Kidney epithelial cell (primary cell): ENCODE results near the gene PDRG1. TPM values are rescaled to one million over a fixed set of nuclear protein-coding genes. Genes with fewer than 3 reads are reported as not detected.

Source experiments
- DNase-seq: peaks from one replicate; pipeline ENCODE4 v3.0.0-alpha.2; 2010; ENCODE audit warnings: low read depth
- H3K27me3 ChIP-seq: 2 replicates; pipeline ENCODE4 v1.6.0; 2011; ENCODE audit warnings: low read length; ENCODE audit not compliant: control insufficient read depth, insufficient read depth
- H3K36me3 ChIP-seq: 2 replicates; pipeline ENCODE4 v1.5.1; 2011; ENCODE audit warnings: low read length; ENCODE audit not compliant: control insufficient read depth, insufficient read depth
- H3K4me3 ChIP-seq: 2 replicates; pipeline ENCODE4 v1.5.1; 2011; ENCODE audit warnings: low read depth, mild to moderate bottlenecking, control low read depth, low read length
- total RNA-seq: library from RNA; depleted of rRNA; stranded (reverse); fragments of >200 nt; gene quantifications from 2 replicates; pipeline ENCODE4 v1.2.3, GENCODE V29; 2015
- TF ChIP-seq, protein P1 (sequence below): IDR thresholded peaks from 2 replicates; pipeline ENCODE4 v1.5.1; 2011; ENCODE audit warnings: mild to moderate bottlenecking, moderate library complexity, low read length, control low read depth, inconsistent platforms; ENCODE audit not compliant: insufficient read depth, poor library complexity, severe bottlenecking

The PDRG1 gene
- total RNA-seq: 18.0 and 18.4 TPM in 2 replicates

DNA sequence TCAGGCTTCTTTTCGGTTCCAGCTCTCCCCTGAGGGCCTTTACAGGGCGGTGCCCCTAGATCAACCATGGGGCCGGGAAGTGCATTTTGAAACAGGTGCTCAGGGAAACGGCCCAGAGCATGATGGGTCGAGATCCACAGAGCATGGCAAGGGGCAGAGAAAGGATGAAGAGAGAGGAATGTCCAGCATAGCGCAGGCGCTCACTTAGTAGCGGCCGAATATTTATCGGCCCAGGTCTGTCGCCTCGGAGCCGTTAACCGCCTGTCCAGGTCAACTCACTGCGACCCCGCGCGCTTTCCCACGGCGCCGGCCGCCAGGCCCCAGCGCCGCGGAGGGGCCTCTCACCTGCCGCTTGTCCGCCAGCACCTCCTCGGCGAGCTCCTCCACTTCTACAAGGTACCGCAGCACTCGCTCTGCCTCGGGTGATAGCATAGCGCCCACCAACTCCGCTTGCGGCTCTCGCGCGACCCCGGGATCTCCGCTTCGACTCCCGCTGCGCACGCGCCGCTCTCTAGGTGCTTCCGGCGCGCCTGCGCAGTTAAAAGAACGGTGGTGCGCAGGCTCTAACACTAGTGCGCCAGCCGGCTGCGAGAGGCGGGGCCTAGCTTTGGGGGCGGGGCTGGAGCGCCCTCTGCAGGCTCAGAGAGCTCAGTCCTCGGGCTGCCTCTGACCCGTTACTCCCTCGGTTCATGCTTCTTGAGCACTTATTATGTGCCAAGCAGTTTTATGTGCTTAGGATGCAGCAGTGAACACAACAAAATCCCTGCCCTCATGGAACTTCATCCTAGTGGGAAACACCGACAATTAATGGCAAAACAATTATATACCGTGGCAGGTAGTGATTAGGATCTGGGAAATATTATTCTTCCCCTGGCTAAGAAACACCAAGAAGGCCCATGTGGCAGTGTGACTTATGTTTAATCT, at the start of gene PDRG1:
Gene PDRG1 (minus strand): TSS at position 517 of the 924 bp plus-strand sequence. CDS start 85 bp downstream, at position 432.
- no peaks in the 10 kb centered on the region for H3K36me3 ChIP-seq
- DNase-seq: peak; percentile 72
- H3K4me3 ChIP-seq: peak within 1 kb of the TSS; percentile 60
- peaks cover 7% of the 10 kb centered on the region for H3K27me3 ChIP-seq
- TF ChIP-seq, protein P1, sequence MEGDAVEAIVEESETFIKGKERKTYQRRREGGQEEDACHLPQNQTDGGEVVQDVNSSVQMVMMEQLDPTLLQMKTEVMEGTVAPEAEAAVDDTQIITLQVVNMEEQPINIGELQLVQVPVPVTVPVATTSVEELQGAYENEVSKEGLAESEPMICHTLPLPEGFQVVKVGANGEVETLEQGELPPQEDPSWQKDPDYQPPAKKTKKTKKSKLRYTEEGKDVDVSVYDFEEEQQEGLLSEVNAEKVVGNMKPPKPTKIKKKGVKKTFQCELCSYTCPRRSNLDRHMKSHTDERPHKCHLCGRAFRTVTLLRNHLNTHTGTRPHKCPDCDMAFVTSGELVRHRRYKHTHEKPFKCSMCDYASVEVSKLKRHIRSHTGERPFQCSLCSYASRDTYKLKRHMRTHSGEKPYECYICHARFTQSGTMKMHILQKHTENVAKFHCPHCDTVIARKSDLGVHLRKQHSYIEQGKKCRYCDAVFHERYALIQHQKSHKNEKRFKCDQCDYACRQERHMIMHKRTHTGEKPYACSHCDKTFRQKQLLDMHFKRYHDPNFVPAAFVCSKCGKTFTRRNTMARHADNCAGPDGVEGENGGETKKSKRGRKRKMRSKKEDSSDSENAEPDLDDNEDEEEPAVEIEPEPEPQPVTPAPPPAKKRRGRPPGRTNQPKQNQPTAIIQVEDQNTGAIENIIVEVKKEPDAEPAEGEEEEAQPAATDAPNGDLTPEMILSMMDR: peak; percentile 98

DNA sequence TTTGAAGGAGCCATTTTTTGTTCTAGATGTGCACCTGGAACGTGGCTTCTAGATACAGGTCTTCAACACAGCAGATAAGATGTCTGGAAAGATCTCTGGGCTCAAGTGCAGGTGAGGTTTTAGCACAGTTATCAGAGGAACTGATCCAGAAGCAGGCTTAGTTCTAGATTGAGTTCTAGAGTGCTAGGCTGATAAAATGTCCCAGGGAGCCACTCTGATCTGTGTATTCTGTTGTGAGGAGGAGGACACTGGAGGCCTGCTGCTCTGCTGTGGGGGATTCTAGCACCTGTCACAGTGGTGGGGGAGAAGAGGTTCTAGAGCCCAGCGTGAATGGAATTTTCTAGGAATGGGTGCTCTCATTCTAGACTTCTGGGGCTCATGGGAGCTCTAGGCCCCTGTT, 46.4 kb upstream of the PDRG1 start:
- TF ChIP-seq, protein P1: no peak
- peaks cover 31% of the 10 kb centered on the region for H3K27me3 ChIP-seq
- DNase-seq: no peak
- H3K4me3 ChIP-seq: no peak overlapping the region
- H3K36me3 ChIP-seq: no peaks in the 10 kb centered on the region

- TF ChIP-seq, protein P1: no peak
- H3K4me3 ChIP-seq: no peak overlapping the region
- no peak for DNase-seq
- peaks cover 39% of the 10 kb centered on the region for H3K27me3 ChIP-seq
- no peaks in the 10 kb centered on the region for H3K36me3 ChIP-seq
Measured at GRCh38 chr20:31996996-31997395, 45.1 kb upstream of the PDRG1 start.

DNA sequence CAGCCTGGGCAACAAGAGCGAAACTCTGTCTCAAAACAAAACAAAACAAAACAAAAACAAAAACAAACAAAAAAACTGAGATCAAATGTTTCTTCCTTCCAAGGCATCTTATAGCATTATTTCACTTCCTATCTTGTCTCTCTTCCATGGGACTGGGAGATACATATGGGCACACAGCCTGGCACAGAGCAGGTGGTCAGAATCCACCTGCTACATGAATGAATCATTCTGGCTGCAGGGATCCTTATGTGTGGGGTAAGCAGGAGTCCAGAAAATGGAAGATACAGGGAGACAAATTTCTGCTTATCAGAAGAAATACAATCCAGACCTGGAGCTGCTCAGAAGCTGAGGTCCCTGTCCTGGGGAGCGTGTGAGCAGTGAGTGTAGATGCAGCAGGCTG, 40.2 kb upstream of the PDRG1 start:
- Histone ChIP-seq H3K27me3 (peaks cover 35% of the 10 kb centered on the region), H3K36me3 (no peaks in the 10 kb centered on the region), H3K4me3 (no peak overlapping the region)
- DNase-seq: no peak
- TF ChIP-seq, protein P1: no peak

DNA sequence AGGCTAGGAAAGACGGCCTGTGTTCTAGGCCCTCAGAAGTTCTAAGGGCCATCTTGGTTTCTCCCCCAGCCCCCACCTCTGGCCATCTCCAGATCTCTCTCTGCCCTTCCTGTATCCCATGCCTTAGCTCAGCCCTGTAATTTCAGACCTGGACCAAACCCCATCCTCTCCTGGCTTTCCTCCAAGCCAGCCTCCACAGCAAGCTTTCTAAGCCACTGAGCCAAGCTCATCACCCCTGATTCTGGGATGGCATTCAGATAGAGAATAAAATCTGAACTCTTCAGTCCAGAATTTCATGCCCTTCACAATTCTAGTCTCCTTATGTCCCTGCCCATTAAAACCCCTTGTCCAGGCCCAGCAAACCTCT, 39.5 kb upstream of the PDRG1 start:
- no peak for DNase-seq
- Histone ChIP-seq H3K36me3 (no peaks in the 10 kb centered on the region), H3K4me3 (no peak overlapping the region), H3K27me3 (peaks cover 35% of the 10 kb centered on the region)
- TF ChIP-seq, protein P1: no peak
